Measurements from ENCODE around the gene GATA6.

DNA sequence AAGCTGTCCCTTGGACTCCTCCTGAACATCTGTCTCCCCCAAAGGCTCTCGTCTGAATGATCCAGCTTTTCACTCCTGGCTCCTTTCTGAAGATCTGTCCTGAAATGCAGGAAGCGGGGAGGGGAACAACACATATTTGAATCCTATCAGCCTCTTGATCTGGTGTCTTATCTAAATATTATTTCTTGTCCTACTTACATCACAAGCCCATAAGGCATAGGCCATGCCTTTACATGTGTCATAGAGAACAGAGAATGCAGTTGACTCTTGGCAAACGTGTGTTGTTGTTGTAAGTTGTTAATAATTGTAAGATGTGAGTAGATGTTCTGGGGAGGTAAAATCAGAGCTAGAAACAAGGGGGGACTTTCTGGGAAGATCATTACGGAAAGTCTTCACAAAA lies 57.4 kb downstream of the GATA6 start:
- TF ChIP-seq, protein P1, sequence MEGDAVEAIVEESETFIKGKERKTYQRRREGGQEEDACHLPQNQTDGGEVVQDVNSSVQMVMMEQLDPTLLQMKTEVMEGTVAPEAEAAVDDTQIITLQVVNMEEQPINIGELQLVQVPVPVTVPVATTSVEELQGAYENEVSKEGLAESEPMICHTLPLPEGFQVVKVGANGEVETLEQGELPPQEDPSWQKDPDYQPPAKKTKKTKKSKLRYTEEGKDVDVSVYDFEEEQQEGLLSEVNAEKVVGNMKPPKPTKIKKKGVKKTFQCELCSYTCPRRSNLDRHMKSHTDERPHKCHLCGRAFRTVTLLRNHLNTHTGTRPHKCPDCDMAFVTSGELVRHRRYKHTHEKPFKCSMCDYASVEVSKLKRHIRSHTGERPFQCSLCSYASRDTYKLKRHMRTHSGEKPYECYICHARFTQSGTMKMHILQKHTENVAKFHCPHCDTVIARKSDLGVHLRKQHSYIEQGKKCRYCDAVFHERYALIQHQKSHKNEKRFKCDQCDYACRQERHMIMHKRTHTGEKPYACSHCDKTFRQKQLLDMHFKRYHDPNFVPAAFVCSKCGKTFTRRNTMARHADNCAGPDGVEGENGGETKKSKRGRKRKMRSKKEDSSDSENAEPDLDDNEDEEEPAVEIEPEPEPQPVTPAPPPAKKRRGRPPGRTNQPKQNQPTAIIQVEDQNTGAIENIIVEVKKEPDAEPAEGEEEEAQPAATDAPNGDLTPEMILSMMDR (IDR thresholded peaks at IDR 0.05; ENCODE audit: control extremely low read depth in 1 of 3, insufficient read depth in 1 of 3, low read depth in 1 of 3, low read length in 3 of 3) = no peak
- TF ChIP-seq, protein P2, sequence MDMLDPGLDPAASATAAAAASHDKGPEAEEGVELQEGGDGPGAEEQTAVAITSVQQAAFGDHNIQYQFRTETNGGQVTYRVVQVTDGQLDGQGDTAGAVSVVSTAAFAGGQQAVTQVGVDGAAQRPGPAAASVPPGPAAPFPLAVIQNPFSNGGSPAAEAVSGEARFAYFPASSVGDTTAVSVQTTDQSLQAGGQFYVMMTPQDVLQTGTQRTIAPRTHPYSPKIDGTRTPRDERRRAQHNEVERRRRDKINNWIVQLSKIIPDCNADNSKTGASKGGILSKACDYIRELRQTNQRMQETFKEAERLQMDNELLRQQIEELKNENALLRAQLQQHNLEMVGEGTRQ (IDR thresholded peaks at IDR 0.05; ENCODE audit: low read length) = no peak
- TF ChIP-seq POLR2A (IDR thresholded peaks at IDR 0.05; ENCODE audit: control extremely low read depth in 1 of 2, low read depth in 2 of 2, low read length in 2 of 2) (no peak), EP300 (IDR thresholded peaks at IDR 0.05; ENCODE audit: borderline replicate concordance in 1 of 2, low read depth in 2 of 2, low read length in 2 of 2) (no peak), EGR1 (IDR thresholded peaks at IDR 0.05; ENCODE audit: borderline replicate concordance, low read depth, low read length) (no peak), EZH2 (IDR thresholded peaks at IDR 0.05; ENCODE audit: low read depth, low read length, severe bottlenecking) (no peak)
- TF ChIP-seq, protein P3, sequence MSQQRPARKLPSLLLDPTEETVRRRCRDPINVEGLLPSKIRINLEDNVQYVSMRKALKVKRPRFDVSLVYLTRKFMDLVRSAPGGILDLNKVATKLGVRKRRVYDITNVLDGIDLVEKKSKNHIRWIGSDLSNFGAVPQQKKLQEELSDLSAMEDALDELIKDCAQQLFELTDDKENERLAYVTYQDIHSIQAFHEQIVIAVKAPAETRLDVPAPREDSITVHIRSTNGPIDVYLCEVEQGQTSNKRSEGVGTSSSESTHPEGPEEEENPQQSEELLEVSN (IDR thresholded peaks at IDR 0.05) = no peak
